Measurements from ENCODE around the gene ST14.
"Not testable (repeated sequence)": the region's sequence is repeated elsewhere in the genome, so short reads cannot be mapped to it uniquely, and the experiment has no call there.

ST14 gene

GRCh38 chr11:130189492-130190210, 30.1 kb downstream of the ST14 start:
- Histone ChIP-seq H3K9me3 (no peaks in the 10 kb centered on the region), H3K4me3 (no peak overlapping the region), H3K27me3 (peaks cover 0 to 10% of the 10 kb centered on the region in 2 donors), H3K36me3 (peaks cover 0 to 16% (median 0%) of the 10 kb centered on the region in 3 donors), H3K4me1 (no peaks in the 10 kb centered on the region), H3K27ac (no peak overlapping the region)
- no peak for DNase-seq
- no peak for TF ChIP-seq CTCF (IDR thresholded peaks at IDR 0.05)
- intact Hi-C loops (cut with DNase I; ENCODE audit: low total_unique reads) = no loop called here

- TF ChIP-seq CTCF (IDR thresholded peaks at IDR 0.05) = no peak
- intact Hi-C loops (cut with DNase I; ENCODE audit: low total_unique reads) = no loop called here
- Histone ChIP-seq H3K27ac (no peak overlapping the region), H3K4me3 (no peak overlapping the region), H3K9me3 (no peaks in the 10 kb centered on the region), H3K27me3 (peaks cover 0 to 10% of the 10 kb centered on the region in 2 donors), H3K36me3 (peaks cover 0 to 18% (median 0%) of the 10 kb centered on the region in 3 donors), H3K4me1 (no peaks in the 10 kb centered on the region)
- DNase-seq = no peak
Observed at GRCh38 chr11:130190371-130190881, 30.8 kb downstream of the ST14 start.

- Histone ChIP-seq H3K9me3 (no peaks in the 10 kb centered on the region), H3K27me3 (peaks cover 0 to 10% of the 10 kb centered on the region in 2 donors), H3K4me1 (no peaks in the 10 kb centered on the region), H3K36me3 (peaks cover 0 to 28% (median 0%) of the 10 kb centered on the region in 3 donors), H3K4me3 (no peak overlapping the region), H3K27ac (no peak overlapping the region)
- no peak for TF ChIP-seq CTCF (IDR thresholded peaks at IDR 0.05)
- DNase-seq = no peak
- intact Hi-C loops (cut with DNase I; ENCODE audit: low total_unique reads) = no loop called here
Observed at GRCh38 chr11:130191896-130192295, 32.3 kb downstream of the ST14 start.

GRCh38 chr11:130192845-130193267, 33.3 kb downstream of the ST14 start:
- Histone ChIP-seq H3K9me3 (no peaks in the 10 kb centered on the region), H3K4me3 (no peak overlapping the region), H3K27me3 (peaks cover 0 to 6% of the 10 kb centered on the region in 2 donors), H3K4me1 (no peaks in the 10 kb centered on the region), H3K27ac (no peak overlapping the region), H3K36me3 (peaks cover 0 to 38% (median 0%) of the 10 kb centered on the region in 3 donors)
- DNase-seq = no peak
- TF ChIP-seq CTCF (IDR thresholded peaks at IDR 0.05) = no peak
- intact Hi-C loops (cut with DNase I; ENCODE audit: low total_unique reads) = no loop called here

- H3K27ac ChIP-seq; intact Hi-C loops (cut with DNase I; ENCODE audit: low total_unique reads); DNase-seq; H3K27me3 ChIP-seq; H3K4me1 ChIP-seq; H3K4me3 ChIP-seq; H3K9me3 ChIP-seq: not testable (repeated sequence)
- H3K36me3 ChIP-seq = peaks cover 0 to 45% (median 0%) of the 10 kb centered on the region in 3 donors
Observed at GRCh38 chr11:130193551-130193950, 34.0 kb downstream of the ST14 start.

- Histone ChIP-seq H3K4me3 (no peak overlapping the region), H3K4me1 (no peaks in the 10 kb centered on the region), H3K27ac (no peak overlapping the region), H3K9me3 (no peaks in the 10 kb centered on the region), H3K27me3 (no peaks in the 10 kb centered on the region), H3K36me3 (peaks cover 0 to 54% (median 0%) of the 10 kb centered on the region in 3 donors)
- intact Hi-C loops (cut with DNase I; ENCODE audit: low total_unique reads) = no loop called here
- no peak for DNase-seq
- TF ChIP-seq CTCF (IDR thresholded peaks at IDR 0.05) = no peak
Observed at GRCh38 chr11:130194241-130195023, 34.9 kb downstream of the ST14 start.
